ENCODE results near the gene BPIFA3. TPM values are rescaled to one million over a fixed set of nuclear protein-coding genes. Genes with fewer than 3 reads are reported as not detected.

The BPIFA3 gene
- total RNA-seq, 1 donor from 2014 or later: not detected

DNA sequence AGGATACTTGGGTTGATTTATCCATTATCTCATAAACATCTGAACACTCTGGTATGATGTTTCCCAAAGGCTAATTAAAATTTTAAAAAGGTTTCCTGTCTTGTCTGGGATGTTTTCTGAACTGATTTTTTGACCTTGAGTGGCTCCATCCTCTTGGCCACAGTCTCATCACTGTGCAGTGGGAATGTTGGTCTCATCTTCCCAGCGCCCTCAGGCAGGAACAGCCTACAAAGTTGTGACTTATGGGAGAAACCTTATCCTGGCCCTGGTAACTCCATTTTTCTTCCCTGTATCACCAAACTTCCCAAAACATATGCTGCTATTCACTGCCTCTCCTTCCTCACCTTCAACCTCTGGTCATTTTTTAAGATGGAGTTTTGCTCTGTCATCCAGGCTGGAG lies 6.8 kb upstream of the BPIFA3 start:
- intact Hi-C loops (cut with DNase I): no loop called here
- H3K4me1 ChIP-seq: no peaks in the 10 kb centered on the region
- H3K9me3 ChIP-seq: no peaks in the 10 kb centered on the region
- H3K27me3 ChIP-seq (ENCODE audit: low read depth): peaks cover 14% of the 10 kb centered on the region
- TF ChIP-seq, protein P1, sequence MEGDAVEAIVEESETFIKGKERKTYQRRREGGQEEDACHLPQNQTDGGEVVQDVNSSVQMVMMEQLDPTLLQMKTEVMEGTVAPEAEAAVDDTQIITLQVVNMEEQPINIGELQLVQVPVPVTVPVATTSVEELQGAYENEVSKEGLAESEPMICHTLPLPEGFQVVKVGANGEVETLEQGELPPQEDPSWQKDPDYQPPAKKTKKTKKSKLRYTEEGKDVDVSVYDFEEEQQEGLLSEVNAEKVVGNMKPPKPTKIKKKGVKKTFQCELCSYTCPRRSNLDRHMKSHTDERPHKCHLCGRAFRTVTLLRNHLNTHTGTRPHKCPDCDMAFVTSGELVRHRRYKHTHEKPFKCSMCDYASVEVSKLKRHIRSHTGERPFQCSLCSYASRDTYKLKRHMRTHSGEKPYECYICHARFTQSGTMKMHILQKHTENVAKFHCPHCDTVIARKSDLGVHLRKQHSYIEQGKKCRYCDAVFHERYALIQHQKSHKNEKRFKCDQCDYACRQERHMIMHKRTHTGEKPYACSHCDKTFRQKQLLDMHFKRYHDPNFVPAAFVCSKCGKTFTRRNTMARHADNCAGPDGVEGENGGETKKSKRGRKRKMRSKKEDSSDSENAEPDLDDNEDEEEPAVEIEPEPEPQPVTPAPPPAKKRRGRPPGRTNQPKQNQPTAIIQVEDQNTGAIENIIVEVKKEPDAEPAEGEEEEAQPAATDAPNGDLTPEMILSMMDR (IDR thresholded peaks at IDR 0.05): no peak
- ATAC-seq (no peak), DNase-seq (no peak)
- no peak overlapping the region for H3K27ac ChIP-seq
- H3K36me3 ChIP-seq: no peaks in the 10 kb centered on the region
- no peak overlapping the region for H3K4me3 ChIP-seq

DNA sequence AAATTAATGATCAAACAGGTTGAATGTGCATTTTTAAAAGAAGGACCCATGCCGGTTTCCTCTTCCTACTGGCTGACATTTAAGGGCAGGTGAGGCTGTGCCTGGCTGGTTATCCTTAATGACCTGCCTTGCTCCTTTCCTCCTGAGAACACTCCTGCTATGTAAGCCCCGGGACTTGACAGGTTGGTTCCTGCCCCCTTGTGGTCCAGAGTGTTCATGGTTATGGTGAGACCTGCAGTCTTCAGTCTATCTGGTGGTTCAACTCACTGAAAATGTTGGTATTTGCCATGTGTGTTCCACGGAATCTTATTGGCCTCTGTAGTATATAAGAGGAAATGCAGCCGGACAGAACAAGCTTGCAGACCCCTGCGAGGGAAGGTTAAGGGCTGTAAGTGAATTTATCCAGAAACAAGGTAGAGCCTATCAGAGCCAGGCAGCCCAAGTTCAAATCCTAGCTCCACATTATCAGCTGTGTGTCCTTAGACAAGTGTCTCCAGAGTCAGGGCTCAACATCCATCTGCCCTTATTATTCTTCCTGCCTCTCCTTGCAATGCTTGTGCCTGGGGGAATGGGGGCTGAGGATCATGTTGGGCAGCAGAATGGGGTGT lies 5.2 kb upstream of the BPIFA3 start:
- H3K9me3 ChIP-seq: no peaks in the 10 kb centered on the region
- H3K4me1 ChIP-seq: no peaks in the 10 kb centered on the region
- no peak overlapping the region for H3K4me3 ChIP-seq
- intact Hi-C loops (cut with DNase I): no loop called here
- H3K27me3 ChIP-seq (ENCODE audit: low read depth): peaks cover 14% of the 10 kb centered on the region
- no peaks in the 10 kb centered on the region for H3K36me3 ChIP-seq
- DNase-seq: peak; percentile 58
- H3K27ac ChIP-seq: no peak overlapping the region
- ATAC-seq: peak; percentile 84 to 86
- TF ChIP-seq, protein P1 (IDR thresholded peaks at IDR 0.05): peak; percentile 46

DNA sequence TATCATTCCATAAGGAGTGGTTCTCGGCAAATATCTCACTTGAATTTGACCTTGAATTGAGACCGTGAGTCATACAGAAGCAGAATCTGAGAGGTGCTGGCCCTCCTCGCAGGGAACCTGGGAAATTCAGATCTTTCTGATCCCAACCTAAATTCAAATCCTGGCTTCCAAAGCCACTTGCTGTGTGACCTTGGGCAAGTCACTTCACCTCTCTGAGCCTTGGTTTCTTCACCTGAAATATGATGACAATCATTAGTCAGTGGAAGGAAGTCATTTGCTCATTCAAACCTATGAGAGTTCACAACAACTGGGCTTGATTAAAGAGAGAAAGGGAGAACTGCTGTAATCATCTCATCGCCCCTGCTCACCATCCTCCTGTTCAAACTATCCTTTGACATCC lies 7.2 kb downstream of the BPIFA3 start:
- H3K9me3 ChIP-seq: no peaks in the 10 kb centered on the region
- ATAC-seq (no peak), DNase-seq (no peak)
- no peak overlapping the region for H3K4me3 ChIP-seq
- TF ChIP-seq, protein P1 (IDR thresholded peaks at IDR 0.05): no peak
- no peak overlapping the region for H3K27ac ChIP-seq
- intact Hi-C loops (cut with DNase I): no loop called here
- no peaks in the 10 kb centered on the region for H3K36me3 ChIP-seq
- no peaks in the 10 kb centered on the region for H3K4me1 ChIP-seq
- peaks cover 5% of the 10 kb centered on the region for H3K27me3 ChIP-seq (ENCODE audit: low read depth)

DNA sequence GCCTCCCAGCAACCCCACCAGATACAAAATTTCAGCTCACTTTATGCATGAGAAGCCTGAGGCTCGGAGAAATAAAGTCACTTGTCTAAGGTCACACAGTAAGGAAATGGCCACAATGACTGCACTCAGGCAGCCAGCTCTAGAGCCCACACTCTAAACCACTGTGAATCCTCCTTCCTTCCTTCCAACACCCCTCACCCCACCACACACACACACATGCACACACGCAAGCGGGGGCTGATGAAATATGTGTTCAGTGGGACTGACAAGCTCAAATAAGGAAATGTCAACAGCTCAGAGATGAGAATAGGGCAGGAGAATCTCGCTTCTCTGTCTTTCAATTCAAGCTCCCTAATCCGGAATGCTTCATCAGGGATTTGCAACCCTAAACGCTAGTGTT lies 12.7 kb downstream of the BPIFA3 start:
- Histone ChIP-seq H3K4me3 (no peak overlapping the region), H3K36me3 (no peaks in the 10 kb centered on the region), H3K27ac (no peak overlapping the region), H3K4me1 (no peaks in the 10 kb centered on the region), H3K9me3 (no peaks in the 10 kb centered on the region), H3K27me3 (ENCODE audit: low read depth) (no peaks in the 10 kb centered on the region)
- TF ChIP-seq, protein P1 (IDR thresholded peaks at IDR 0.05): no peak
- no peak for DNase-seq
- intact Hi-C loops (cut with DNase I): no loop called here
- ATAC-seq: no peak

DNA sequence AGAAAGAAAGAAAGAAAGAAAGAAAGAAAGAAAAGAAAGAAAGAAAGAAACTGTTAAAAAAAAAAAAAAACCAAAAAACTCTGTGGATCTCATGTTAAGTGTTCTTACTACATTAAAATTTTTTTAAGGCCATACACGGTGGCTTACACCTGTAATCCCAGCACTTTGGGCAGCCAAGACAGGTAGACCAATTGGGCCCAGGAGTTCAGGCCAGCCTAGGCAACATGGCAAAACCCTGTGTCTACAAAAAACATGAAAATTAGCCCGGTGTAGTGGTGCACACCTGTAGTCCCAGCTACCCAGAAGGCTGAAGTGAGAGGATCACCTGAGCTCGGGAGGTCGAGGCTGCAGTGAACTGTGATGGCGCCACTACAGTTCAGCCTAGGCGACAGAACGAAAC lies 14.1 kb downstream of the BPIFA3 start:
- Histone ChIP-seq H3K9me3 (no peaks in the 10 kb centered on the region), H3K27ac (no peak overlapping the region), H3K36me3 (no peaks in the 10 kb centered on the region), H3K4me3 (no peak overlapping the region), H3K27me3 (ENCODE audit: low read depth) (no peaks in the 10 kb centered on the region), H3K4me1 (no peaks in the 10 kb centered on the region)
- TF ChIP-seq, protein P1 (IDR thresholded peaks at IDR 0.05): no peak
- intact Hi-C loops (cut with DNase I): no loop called here
- ATAC-seq (no peak), DNase-seq (no peak)
